GM12878 (cell line): Measurements from ENCODE around the gene IL10. TPM values are rescaled to one million over a fixed set of nuclear protein-coding genes. Genes with fewer than 3 reads are reported as not detected.
A peak's percentile ranks its signal among the peaks of the same experiment; 100 is the strongest.

Experiments
- CBX3 ChIP-seq: fragments of 200-600 bp; sonication (generic); IDR thresholded peaks from 2 replicates; pipeline ENCODE4 v1.6.1; 2016; ENCODE audit warnings: low read depth, borderline replicate concordance
- EED ChIP-seq: sonication (generic); IDR thresholded peaks from 2 replicates; pipeline ENCODE4 v1.6.1; 2016; ENCODE audit warnings: antibody characterized with exemption, low read depth
- ETV6 ChIP-seq, 2 experiments: fragments of 450-650 bp in 1 of 2; IDR thresholded peaks in 1 of 2; conservative IDR thresholded peaks in 1 of 2; 2 replicates each; pipeline ENCODE4 v1.6.1; 2014; ENCODE audit warnings: antibody characterized with exemption in 1 of 2, borderline replicate concordance in 1 of 2, low read depth in 1 of 2, mild to moderate bottlenecking in 1 of 2, moderate library complexity in 1 of 2
- LARP7 ChIP-seq: fragments of 450-650 bp; IDR thresholded peaks from 2 replicates; pipeline ENCODE4 v1.6.1; 2017; ENCODE audit warnings: mild to moderate bottlenecking
- MYB ChIP-seq: fragments of 150-350 bp; IDR thresholded peaks from 2 replicates; pipeline ENCODE4 v1.6.1; 2014; ENCODE audit warnings: mild to moderate bottlenecking, low read depth, low read length, borderline replicate concordance
- NFXL1 ChIP-seq: fragments of 450-650 bp; IDR thresholded peaks from 2 replicates; pipeline ENCODE4 v1.6.1; 2017; ENCODE audit warnings: antibody characterized with exemption, mild to moderate bottlenecking, borderline replicate concordance
- PKNOX1 ChIP-seq: fragments of 450-650 bp; IDR thresholded peaks from 2 replicates; pipeline ENCODE4 v1.6.1; 2016; ENCODE audit warnings: mild to moderate bottlenecking
- RAD51 ChIP-seq: fragments of 450-650 bp; IDR thresholded peaks from 2 replicates; pipeline ENCODE4 v1.6.1; 2016; ENCODE audit warnings: moderate library complexity, mild to moderate bottlenecking, inconsistent platforms
- RB1 ChIP-seq: fragments of 450-650 bp; formaldehyde crosslinking; IDR thresholded peaks from 2 replicates; pipeline ENCODE4 v1.6.1; 2017; ENCODE audit warnings: mild to moderate bottlenecking, borderline replicate concordance
- REST ChIP-seq: IDR thresholded peaks from 2 replicates; pipeline ENCODE4 v1.6.1; 2012; ENCODE audit warnings: mild to moderate bottlenecking, low read depth, low read length
- SMAD5 ChIP-seq: IDR thresholded peaks from 2 replicates; pipeline ENCODE4 v1.6.1; 2016; ENCODE audit warnings: antibody characterized with exemption, low read depth
- SPI1 ChIP-seq: IDR thresholded peaks from 2 replicates; pipeline ENCODE4 v1.6.1; 2011; ENCODE audit warnings: low read depth, mild to moderate bottlenecking, low read length, moderate library complexity, borderline replicate concordance; ENCODE audit not compliant: insufficient read depth
- SREBF2 ChIP-seq: IDR thresholded peaks from 2 replicates; pipeline ENCODE4 v1.6.1; 2012; ENCODE audit warnings: mild to moderate bottlenecking, low read length
- TCF12 ChIP-seq: IDR thresholded peaks from 2 replicates; pipeline ENCODE4 v1.6.1; 2011; ENCODE audit warnings: low read depth, mild to moderate bottlenecking, low read length
- TCF3 ChIP-seq: IDR thresholded peaks from 2 replicates; pipeline ENCODE4 v1.6.1; 2012; ENCODE audit warnings: low read depth, mild to moderate bottlenecking, low read length, borderline replicate concordance; ENCODE audit not compliant: insufficient read depth
- TCF7 ChIP-seq: IDR thresholded peaks from 2 replicates; pipeline ENCODE4 v1.6.1; 2014; ENCODE audit warnings: antibody characterized with exemption, borderline replicate concordance
- WRNIP1 ChIP-seq: IDR thresholded peaks from 2 replicates; pipeline ENCODE4 v1.6.1; 2011; ENCODE audit warnings: low read depth, low read length, improper control_type of control experiment, borderline replicate concordance
- ZBED1 ChIP-seq: IDR thresholded peaks from 2 replicates; pipeline ENCODE4 v1.6.1; 2016; ENCODE audit warnings: borderline replicate concordance
- ZBTB4 ChIP-seq: fragments of 450-650 bp; formaldehyde crosslinking; IDR thresholded peaks from 2 replicates; pipeline ENCODE4 v1.4.0; 2022; ENCODE audit warnings: mild to moderate bottlenecking, moderate library complexity
- ZNF207 ChIP-seq: fragments of 450-650 bp; IDR thresholded peaks from 2 replicates; pipeline ENCODE4 v1.6.1; 2014; ENCODE audit warnings: antibody characterized with exemption, mild to moderate bottlenecking, borderline replicate concordance
- polyA plus RNA-seq, 11 experiments: library from polyadenylated mRNA; depleted of rRNA in 4 of 11; unstranded in 6 of 11; stranded (reverse) in 5 of 11; fragments of >200 nt; fragmentation: Nextera tagmentation in 4 of 11; fragmentation: Illumina TruSeq in 1 of 11; extraction: Ambion mirVana in 4 of 11; extraction: Trizol in 1 of 11; gene quantifications; 1 replicate in 1 of 11; 2 replicates in 10 of 11; pipeline versions ENCODE4 v1.2.1 to v1.2.3, GENCODE V29; 2011 to 2016; ENCODE audit warnings: inconsistent platforms in 2 of 11, missing spikeins in 2 of 11, low read depth in 1 of 11
- total RNA-seq, 4 experiments: library from RNA; depleted of rRNA in 3 of 4; stranded (reverse); fragments of >200 nt in 3 of 4; fragmentation: Illumina TruSeq in 1 of 4; extraction: Trizol in 1 of 4; gene quantifications; 2 replicates each; pipeline versions ENCODE4 v1.2.1 to v1.2.3, GENCODE V29; 2013 to 2021
- TF ChIP-seq, protein P1 (sequence below): fragments of 450-650 bp; IDR thresholded peaks from 2 replicates; pipeline ENCODE4 v1.6.1; 2017; ENCODE audit warnings: borderline replicate concordance

Gene IL10
- total and polyA plus RNA-seq, 10 of the 15 experiments (the other 5 are each of a cell fraction or from before 2014, with no cell fraction given): 0.34 to 5.0 (median 1.1) TPM

DNA sequence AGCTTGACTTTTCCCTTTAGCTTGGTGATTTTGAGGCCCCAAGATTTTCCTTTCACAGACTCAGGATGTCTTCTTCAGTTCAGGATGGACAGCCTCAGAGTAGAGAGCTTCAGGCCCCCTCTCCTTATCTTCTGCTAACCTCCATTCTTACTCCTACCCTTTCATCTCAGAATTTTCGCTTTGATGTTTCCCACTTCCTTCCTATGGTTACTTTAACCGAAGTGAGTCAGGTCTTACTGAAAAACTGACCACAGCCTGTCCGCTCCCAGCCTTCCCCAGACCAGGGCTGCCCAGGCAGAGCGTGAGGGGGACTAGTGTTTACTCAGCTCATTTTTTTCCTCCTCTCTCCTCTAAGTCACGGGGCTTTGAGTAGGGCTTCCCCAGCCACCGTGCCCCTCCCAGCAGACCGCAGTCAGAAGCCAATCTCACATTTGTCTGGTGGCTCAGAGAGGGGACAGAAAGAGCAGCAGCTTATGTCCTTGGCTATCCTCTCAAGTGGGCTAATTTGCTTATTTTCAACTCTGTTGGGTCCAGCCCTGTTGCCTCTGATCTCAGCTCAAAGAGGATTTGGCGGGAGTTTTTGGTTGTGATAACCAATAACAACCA, 5.9 kb downstream of the IL10 start (continued):
- peak; percentile 51; the same call in 1 of the 2 replicates for TF ChIP-seq SPI1
- TF ChIP-seq RAD51: peak; percentile 72
- peak; percentile 13; the same call in 1 of the 2 replicates for TF ChIP-seq PKNOX1
- TF ChIP-seq TCF12: no peak
- TF ChIP-seq ZNF207: no peak
- peak; percentile 76; the same call in 1 of the 2 replicates for TF ChIP-seq ZBED1
- no peak for TF ChIP-seq SMAD5
- no peak for TF ChIP-seq ZBTB4 (CRISPR knock-in tag)
- TF ChIP-seq TCF3: no peak
- peak in 1 of 2 experiments; percentile 90; a peak in 2 of 4 replicates for TF ChIP-seq ETV6 (conservative IDR thresholded peaks at IDR 0.05 in 1 of 2, IDR thresholded peaks at IDR 0.05 in 1 of 2; ENCODE audit: borderline replicate concordance in 1 of 2, low read depth in 1 of 2)
- no peak for TF ChIP-seq WRNIP1
- no peak for TF ChIP-seq REST
- no peak for TF ChIP-seq SREBF2
- TF ChIP-seq CBX3: no peak
- no peak for TF ChIP-seq NFXL1
- peak; percentile 96 for TF ChIP-seq TCF7
- TF ChIP-seq RB1: 0 out of 2 replicates have a peak, but pooled peaks have one; percentile 23
- TF ChIP-seq, protein P1, sequence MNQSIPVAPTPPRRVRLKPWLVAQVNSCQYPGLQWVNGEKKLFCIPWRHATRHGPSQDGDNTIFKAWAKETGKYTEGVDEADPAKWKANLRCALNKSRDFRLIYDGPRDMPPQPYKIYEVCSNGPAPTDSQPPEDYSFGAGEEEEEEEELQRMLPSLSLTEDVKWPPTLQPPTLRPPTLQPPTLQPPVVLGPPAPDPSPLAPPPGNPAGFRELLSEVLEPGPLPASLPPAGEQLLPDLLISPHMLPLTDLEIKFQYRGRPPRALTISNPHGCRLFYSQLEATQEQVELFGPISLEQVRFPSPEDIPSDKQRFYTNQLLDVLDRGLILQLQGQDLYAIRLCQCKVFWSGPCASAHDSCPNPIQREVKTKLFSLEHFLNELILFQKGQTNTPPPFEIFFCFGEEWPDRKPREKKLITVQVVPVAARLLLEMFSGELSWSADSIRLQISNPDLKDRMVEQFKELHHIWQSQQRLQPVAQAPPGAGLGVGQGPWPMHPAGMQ: no peak
- no peak for TF ChIP-seq MYB
- TF ChIP-seq EED: peak; percentile 96
- no peak for TF ChIP-seq LARP7
